Spleen (tissue), 13 donors: ENCODE measurements around the gene MRPL51. TPM values are rescaled to one million over a fixed set of nuclear protein-coding genes. Genes with fewer than 3 reads are reported as not detected.

ENCODE experiments used
- DNase-seq: peaks from one replicate; pipeline ENCODE4 v3.0.0-alpha.2; 2020
- H3K27ac ChIP-seq, 8 donors: fragments of 200-600 bp; sonication (generic) in 7 of 8; 1 replicate in 4 of 8; 2 replicates in 4 of 8; pipeline versions ENCODE4 v1.5.0 to v1.8.0; 2016 to 2021; ENCODE audit warnings: inconsistent platforms in 4 of 8, mild to moderate bottlenecking in 4 of 8, moderate library complexity in 1 of 8
- H3K27me3 ChIP-seq, 7 donors: fragments of 200-600 bp; sonication (generic) in 6 of 7; replicated peaks in 1 of 7; 1 replicate in 4 of 7; 2 replicates in 3 of 7; pipeline versions ENCODE4 v1.5.0 to v1.8.0; 2016 to 2021; ENCODE audit warnings: inconsistent platforms in 3 of 7, mild to moderate bottlenecking in 1 of 7
- H3K36me3 ChIP-seq, 6 donors: fragments of 200-600 bp; sonication (generic) in 5 of 6; 1 replicate in 4 of 6; 2 replicates in 2 of 6; pipeline versions ENCODE4 v1.5.0 to v1.8.0; 2016 to 2021; ENCODE audit warnings: inconsistent platforms in 2 of 6
- H3K4me1 ChIP-seq, 6 donors: fragments of 200-600 bp; sonication (generic) in 5 of 6; 1 replicate in 3 of 6; 2 replicates in 3 of 6; pipeline versions ENCODE4 v1.5.0 to v1.8.0; 2016 to 2021; ENCODE audit warnings: inconsistent platforms in 3 of 6
- H3K4me3 ChIP-seq, 8 donors: fragments of 200-600 bp; sonication (generic) in 7 of 8; 1 replicate in 4 of 8; 2 replicates in 4 of 8; pipeline versions ENCODE4 v1.5.0 to v1.8.0; 2016 to 2021; ENCODE audit warnings: inconsistent platforms in 4 of 8, mild to moderate bottlenecking in 4 of 8, moderate library complexity in 2 of 8
- H3K9me3 ChIP-seq, 8 donors: fragments of 200-600 bp; sonication (generic) in 7 of 8; 1 replicate in 4 of 8; 2 replicates in 4 of 8; pipeline versions ENCODE4 v1.5.0 to v1.8.0; 2016 to 2021; ENCODE audit warnings: inconsistent platforms in 4 of 8
- POLR2A ChIP-seq, 3 donors: fragments of 450-650 bp; IDR thresholded peaks; one replicate each; pipeline ENCODE4 v1.5.1; 2017; ENCODE audit warnings: antibody characterized with exemption in 3 of 3, mild to moderate bottlenecking in 1 of 3
- POLR2AphosphoS5 ChIP-seq, 3 donors: sonication (generic); formaldehyde crosslinking; IDR thresholded peaks; one replicate each; pipeline ENCODE4 v1.5.1; 2017; ENCODE audit warnings: antibody characterized with exemption in 3 of 3
- WGBS, 5 donors: extraction: QIAGEN DNeasy Blood & Tissue Kit in 3 of 5; methylation state at CpG; one replicate each; pipeline versions ENCODE4 v1.1.5 to v1.1.7; 2013 to 2018; 5-methylcytosine and 5-hydroxymethylcytosine counted together
- intact Hi-C: fragments of 100-400 bp; cut with DNase I; formaldehyde crosslinking; loops from one replicate; pipeline ENCODE4 v1.15.0; 2023; ENCODE audit warnings: low total_unique reads
- long read RNA-seq, 2 donors: transcript quantifications; one replicate each; lab custom pipeline, GENCODE V29; 2026
- polyA plus RNA-seq, 3 donors: library from polyadenylated mRNA; stranded (reverse); fragments of 200-250 nt; gene quantifications; one replicate each; pipeline ENCODE4 v1.2.1, GENCODE V29; 2013
- total RNA-seq, 7 donors: library from RNA; depleted of rRNA in 3 of 7; stranded (reverse); fragments of >200 nt in 3 of 7; fragmentation: NEBNext Ultra II Directional in 4 of 7; extraction: Animal tissue kit (Norgen Biotek cat#: 25700) in 4 of 7; gene quantifications; one replicate each; pipeline versions ENCODE4 v1.1.0 to v1.2.1, GENCODE V29; 2016 to 2021
- TF ChIP-seq, protein P1 (sequence below), 11 experiments: fragments of 200-600 bp in 7 of 11; fragments of 450-650 bp in 4 of 11; sonication (generic) in 4 of 11; IDR thresholded peaks in 8 of 11; conservative IDR thresholded peaks in 3 of 11; 1 replicate in 7 of 11; 2 replicates in 4 of 11; pipeline versions ENCODE4 v1.4.0 to v1.8.0; 2016 to 2021; ENCODE audit warnings: antibody characterized with exemption in 11 of 11, inconsistent platforms in 4 of 11, mild to moderate bottlenecking in 1 of 11
- donor health status: healthy with polysubstance abuse.
- donor health status: DM: no; HTN: no; CAD: no; lungs with moderate emphysema.
- donor health status: DM: no; HTN: no; CAD: no.
- donor health status: Bipolar disorder and iron deficiency.
- donor health status: healthy.
- donor health status: DM: no; HTN: no; CAD: no.
- donor health status: DM: yes; HTN: yes; CAD: no.

MRPL51 gene
- total RNA-seq: 10 to 100 TPM; 34.0 to 94.0 (median 89.3) TPM
- polyA plus RNA-seq: 100 to 1,000 TPM in 2 of 3 donors, 10 to 100 TPM in 1; 73.4 to 137 (median 109) TPM
- long read RNA-seq, donor 1, transcript MRPL51-201 (3 exons, 1,234 nt): major isoform, 93 of 108 reads
- long read RNA-seq, donor 1, partial matches to known transcripts: 5 of 108 reads
- long read RNA-seq, donor 1, other reads (novel, unspliced or antisense): 0 of 108 reads
- long read RNA-seq, donor 2, transcript MRPL51-201 (3 exons, 1,234 nt): major isoform, 59 of 67 reads
- long read RNA-seq, donor 2, partial matches to known transcripts: 0 of 67 reads
- long read RNA-seq, donor 2, other reads (novel, unspliced or antisense): 0 of 67 reads

DNA sequence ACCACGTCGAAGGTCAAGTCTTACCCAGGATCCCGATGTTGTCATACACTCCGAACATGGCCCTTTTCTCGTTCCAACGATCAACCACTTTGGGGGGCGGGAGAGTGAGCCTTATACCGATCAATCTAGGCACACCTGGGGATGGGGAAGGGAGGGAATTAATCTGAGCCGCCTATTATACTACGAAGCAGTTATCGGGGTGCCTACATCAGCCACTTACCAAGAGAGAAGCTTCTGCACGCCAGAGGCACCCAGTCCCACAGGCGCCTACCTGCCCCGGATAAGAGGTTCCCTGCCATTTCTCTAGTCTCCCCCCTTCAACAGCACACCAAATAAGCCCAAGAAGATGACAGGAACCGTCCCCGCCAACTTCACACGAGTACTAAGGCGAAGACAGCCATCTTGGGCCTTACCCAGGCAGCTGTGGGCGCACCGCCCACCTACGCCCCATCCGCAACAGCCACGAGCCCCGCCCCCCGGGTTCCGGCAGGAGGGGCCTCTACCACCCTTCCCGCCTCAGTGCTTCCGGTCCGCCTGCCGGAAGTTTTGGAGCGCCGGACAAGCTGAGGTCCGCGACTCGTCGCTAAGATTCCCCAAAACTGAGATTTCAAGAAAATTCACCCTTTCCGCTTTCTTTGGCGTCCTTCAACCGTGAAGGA, at the start of gene MRPL51:
MRPL51 (minus strand) TSS at position 425 of the 659 bp plus-strand sequence; CDS start at position 299, 126 bp downstream.
- TF ChIP-seq POLR2A (IDR thresholded peaks at IDR 0.05) (peak; percentile 13 to 90 (median 75)), POLR2AphosphoS5 (IDR thresholded peaks at IDR 0.05) (peak; percentile 95 to 97 (median 95))
- TF ChIP-seq, protein P1, sequence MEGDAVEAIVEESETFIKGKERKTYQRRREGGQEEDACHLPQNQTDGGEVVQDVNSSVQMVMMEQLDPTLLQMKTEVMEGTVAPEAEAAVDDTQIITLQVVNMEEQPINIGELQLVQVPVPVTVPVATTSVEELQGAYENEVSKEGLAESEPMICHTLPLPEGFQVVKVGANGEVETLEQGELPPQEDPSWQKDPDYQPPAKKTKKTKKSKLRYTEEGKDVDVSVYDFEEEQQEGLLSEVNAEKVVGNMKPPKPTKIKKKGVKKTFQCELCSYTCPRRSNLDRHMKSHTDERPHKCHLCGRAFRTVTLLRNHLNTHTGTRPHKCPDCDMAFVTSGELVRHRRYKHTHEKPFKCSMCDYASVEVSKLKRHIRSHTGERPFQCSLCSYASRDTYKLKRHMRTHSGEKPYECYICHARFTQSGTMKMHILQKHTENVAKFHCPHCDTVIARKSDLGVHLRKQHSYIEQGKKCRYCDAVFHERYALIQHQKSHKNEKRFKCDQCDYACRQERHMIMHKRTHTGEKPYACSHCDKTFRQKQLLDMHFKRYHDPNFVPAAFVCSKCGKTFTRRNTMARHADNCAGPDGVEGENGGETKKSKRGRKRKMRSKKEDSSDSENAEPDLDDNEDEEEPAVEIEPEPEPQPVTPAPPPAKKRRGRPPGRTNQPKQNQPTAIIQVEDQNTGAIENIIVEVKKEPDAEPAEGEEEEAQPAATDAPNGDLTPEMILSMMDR (IDR thresholded peaks at IDR 0.05 in 8 of 11, conservative IDR thresholded peaks at IDR 0.05 in 3 of 11): no peak
- Histone ChIP-seq H3K27me3 (no peaks in the 10 kb centered on the region), H3K4me3 (peak within 1 kb of the TSS; percentile 60 to 81 (median 78)), H3K9me3 (no peaks in the 10 kb centered on the region), H3K36me3 (peaks cover 0 to 47% (median 15%) of the 10 kb centered on the region in 6 donors), H3K4me1 (peaks cover 21 to 54% (median 31%) of the 10 kb centered on the region in 6 donors), H3K27ac (peak within 1 kb of the TSS; percentile 97 to 99 (median 98))
- peak; percentile 100 for DNase-seq
- 0 to 1% (median 1%) methylated on average over 34 to 39 of the region's 39 CpGs for WGBS, 5 donors
- intact Hi-C loops: no loop called here

DNA sequence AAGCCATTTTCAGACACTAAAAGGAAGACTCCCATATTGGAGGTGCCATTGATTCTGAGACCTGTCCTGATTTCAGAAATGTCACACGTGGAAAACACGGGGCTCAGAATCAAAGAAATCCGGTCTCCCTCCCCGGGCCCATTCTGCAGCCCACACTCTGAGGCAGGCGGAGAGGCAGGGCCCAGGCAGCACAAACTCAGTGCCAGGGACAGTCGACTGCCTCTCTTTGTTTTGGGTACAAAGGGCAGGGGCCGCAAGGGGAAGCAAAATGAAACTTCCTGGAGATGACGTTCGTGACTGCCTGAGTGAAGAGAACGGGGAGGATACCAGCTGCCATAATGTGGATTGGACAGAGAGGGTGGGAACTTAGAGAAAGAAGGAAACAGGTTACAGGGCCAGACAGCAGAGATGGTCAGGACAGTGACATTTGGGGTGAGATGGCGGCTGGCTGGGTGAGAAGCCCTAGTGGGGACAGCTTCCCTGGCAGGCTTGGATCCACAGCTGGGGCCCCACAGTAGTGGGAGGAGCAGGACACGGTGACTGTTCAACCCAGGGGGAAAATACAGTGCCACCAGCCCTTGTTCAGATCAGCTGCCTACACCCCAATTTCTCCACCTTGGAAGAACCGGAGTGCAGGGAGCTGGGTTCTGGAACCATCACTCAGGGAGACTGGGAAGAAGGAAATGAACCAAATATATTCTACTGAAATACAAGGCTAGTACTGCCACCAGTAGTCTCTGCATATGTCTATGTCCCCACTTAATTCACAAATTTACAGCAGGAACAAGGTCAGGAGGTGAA, 49.3 kb upstream of the MRPL51 start:
- DNase-seq: no peak
- no peaks in the 10 kb centered on the region for H3K27me3 ChIP-seq
- peak in 2 of 3 donors; percentile 48 to 61 for TF ChIP-seq POLR2AphosphoS5 (IDR thresholded peaks at IDR 0.05)
- TF ChIP-seq POLR2A (IDR thresholded peaks at IDR 0.05): no peak
- TF ChIP-seq, protein P1 (IDR thresholded peaks at IDR 0.05 in 8 of 11, conservative IDR thresholded peaks at IDR 0.05 in 3 of 11): no peak
- no peak overlapping the region for H3K4me3 ChIP-seq
- WGBS, 5 donors: 61 to 75% (median 68%) methylated on average over 13 of the region's 13 CpGs
- no peaks in the 10 kb centered on the region for H3K9me3 ChIP-seq
- intact Hi-C loops: loop anchor here (10.0 kb wide), 1 partner anchor 208 kb away; no protein-coding TSS in a partner anchor
- H3K36me3 ChIP-seq: peaks cover 0 to 95% (median 48%) of the 10 kb centered on the region in 6 donors
- peaks cover 33 to 65% (median 57%) of the 10 kb centered on the region in 6 donors for H3K4me1 ChIP-seq
- H3K27ac ChIP-seq: peak overlapping the region in 7 of 8 donors; percentile 31 to 98 (median 75)

DNA sequence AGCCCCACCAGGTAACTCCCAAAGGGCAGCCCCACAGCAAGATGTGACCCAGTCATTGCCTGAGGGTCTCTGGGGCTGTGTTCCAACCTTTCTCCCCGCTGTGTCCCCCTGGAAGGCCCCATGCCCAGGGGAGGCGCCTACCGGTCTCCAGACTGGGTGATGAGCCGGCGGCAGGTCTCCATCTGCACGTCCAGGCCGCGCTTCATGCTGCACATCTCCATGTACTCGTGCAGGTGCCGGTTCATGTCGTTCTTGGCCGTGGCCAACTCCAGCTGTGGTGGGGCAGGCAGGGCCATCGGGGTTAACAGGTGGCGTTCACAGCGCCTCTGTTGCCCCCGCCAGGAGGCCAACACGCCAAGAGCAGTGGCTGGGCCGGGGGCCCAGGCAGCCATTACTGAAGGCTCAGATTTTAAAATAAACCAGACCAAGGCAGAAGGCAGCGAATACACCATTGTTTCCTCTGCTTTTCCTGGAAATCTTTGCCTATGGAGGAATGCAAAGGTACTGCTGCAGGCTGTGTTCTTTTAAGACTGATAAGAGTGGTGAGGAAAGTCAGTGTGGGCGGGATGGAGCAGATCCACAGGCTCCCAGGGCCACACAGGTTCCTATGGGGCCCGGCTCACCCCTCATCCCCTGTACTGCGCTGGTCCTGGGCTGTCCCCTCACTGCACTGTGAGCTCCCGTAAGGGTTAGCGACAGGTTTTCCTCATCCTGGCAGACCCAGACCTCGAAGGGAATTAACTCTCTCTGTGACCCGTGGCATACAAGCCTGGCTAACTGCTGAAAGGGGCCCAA, 48.5 kb upstream of the MRPL51 start:
- 89 to 93% (median 91%) methylated on average over 17 to 26 of the region's 26 CpGs for WGBS, 5 donors
- DNase-seq: no peak

More for the DNA sequence above, 48.5 kb upstream of the MRPL51 start:
- Histone ChIP-seq H3K36me3 (peaks cover 0 to 95% (median 48%) of the 10 kb centered on the region in 6 donors), H3K4me1 (peaks cover 38 to 68% (median 63%) of the 10 kb centered on the region in 6 donors), H3K9me3 (no peaks in the 10 kb centered on the region), H3K27ac (peak overlapping the region in 7 of 8 donors; percentile 46 to 98 (median 75)), H3K4me3 (no peak overlapping the region), H3K27me3 (no peaks in the 10 kb centered on the region)
- TF ChIP-seq, protein P1 (IDR thresholded peaks at IDR 0.05 in 8 of 11, conservative IDR thresholded peaks at IDR 0.05 in 3 of 11): no peak
- peak in 2 of 3 donors; percentile 17 to 61 for TF ChIP-seq POLR2AphosphoS5 (IDR thresholded peaks at IDR 0.05)
- intact Hi-C loops: loop anchor here (10.0 kb wide), 1 partner anchor 207 kb away; no protein-coding TSS in a partner anchor
